Measurements from ENCODE around the gene PYCR2.

Gene PYCR2

GRCh38 chr1:225953315-225953714, 29.3 kb upstream of the PYCR2 start:
- Histone ChIP-seq H3K9ac (ENCODE audit: low read length) (no peak overlapping the region), H3K27ac (ENCODE audit: low read depth, low read length) (no peak overlapping the region), H3K27me3 (ENCODE audit: control insufficient read depth, insufficient read depth, low read length) (no peaks in the 10 kb centered on the region), H3K4me3 (ENCODE audit: low read length) (no peak overlapping the region), H3K36me3 (ENCODE audit: control insufficient read depth, insufficient read depth, low read length) (no peaks in the 10 kb centered on the region), H3K4me1 (ENCODE audit: control insufficient read depth, insufficient read depth, low read length) (no peaks in the 10 kb centered on the region)

- Histone ChIP-seq H3K36me3 (ENCODE audit: control insufficient read depth, insufficient read depth, low read length) (no peaks in the 10 kb centered on the region), H3K27ac (ENCODE audit: low read depth, low read length) (no peak overlapping the region), H3K27me3 (ENCODE audit: control insufficient read depth, insufficient read depth, low read length) (no peaks in the 10 kb centered on the region), H3K9ac (ENCODE audit: low read length) (no peak overlapping the region), H3K4me1 (ENCODE audit: control insufficient read depth, insufficient read depth, low read length) (no peaks in the 10 kb centered on the region), H3K4me3 (ENCODE audit: low read length) (no peak overlapping the region)
These were observed 27.0 kb upstream of the PYCR2 start for GRCh38 chr1:225950905-225951497.

GRCh38 chr1:225949041-225949440, 25.0 kb upstream of the PYCR2 start:
- H3K36me3 ChIP-seq (ENCODE audit: control insufficient read depth, insufficient read depth, low read length), result no peaks in the 10 kb centered on the region
- no peaks in the 10 kb centered on the region for H3K4me1 ChIP-seq (ENCODE audit: control insufficient read depth, insufficient read depth, low read length)
- no peaks in the 10 kb centered on the region for H3K27me3 ChIP-seq (ENCODE audit: control insufficient read depth, insufficient read depth, low read length)
- no peak overlapping the region for H3K9ac ChIP-seq (ENCODE audit: low read length)
- H3K4me3 ChIP-seq (ENCODE audit: low read length), result no peak overlapping the region
- no peak overlapping the region for H3K27ac ChIP-seq (ENCODE audit: low read depth, low read length)

- H3K36me3 ChIP-seq (ENCODE audit: control insufficient read depth, insufficient read depth, low read length), result no peaks in the 10 kb centered on the region
- no peak overlapping the region for H3K9ac ChIP-seq (ENCODE audit: low read length)
- H3K27me3 ChIP-seq (ENCODE audit: control insufficient read depth, insufficient read depth, low read length), result no peaks in the 10 kb centered on the region
- H3K27ac ChIP-seq (ENCODE audit: low read depth, low read length), result no peak overlapping the region
- H3K4me1 ChIP-seq (ENCODE audit: control insufficient read depth, insufficient read depth, low read length), result peaks cover 3% of the 10 kb centered on the region
- H3K4me3 ChIP-seq (ENCODE audit: low read length), result no peak overlapping the region
These were observed 22.8 kb upstream of the PYCR2 start for GRCh38 chr1:225946803-225947202.

GRCh38 chr1:225946082-225946620, 22.1 kb upstream of the PYCR2 start:
- peaks cover 6% of the 10 kb centered on the region for H3K4me1 ChIP-seq (ENCODE audit: control insufficient read depth, insufficient read depth, low read length)
- H3K4me3 ChIP-seq (ENCODE audit: low read length), result no peak overlapping the region
- H3K27me3 ChIP-seq (ENCODE audit: control insufficient read depth, insufficient read depth, low read length), result no peaks in the 10 kb centered on the region
- H3K9ac ChIP-seq (ENCODE audit: low read length), result no peak overlapping the region
- H3K27ac ChIP-seq (ENCODE audit: low read depth, low read length), result no peak overlapping the region
- H3K36me3 ChIP-seq (ENCODE audit: control insufficient read depth, insufficient read depth, low read length), result no peaks in the 10 kb centered on the region

GRCh38 chr1:225945564-225945963, 21.5 kb upstream of the PYCR2 start:
- no peaks in the 10 kb centered on the region for H3K27me3 ChIP-seq (ENCODE audit: control insufficient read depth, insufficient read depth, low read length)
- no peak overlapping the region for H3K4me3 ChIP-seq (ENCODE audit: low read length)
- peaks cover 10% of the 10 kb centered on the region for H3K4me1 ChIP-seq (ENCODE audit: control insufficient read depth, insufficient read depth, low read length)
- no peaks in the 10 kb centered on the region for H3K36me3 ChIP-seq (ENCODE audit: control insufficient read depth, insufficient read depth, low read length)
- no peak overlapping the region for H3K9ac ChIP-seq (ENCODE audit: low read length)
- no peak overlapping the region for H3K27ac ChIP-seq (ENCODE audit: low read depth, low read length)

GRCh38 chr1:225944951-225945350, 20.9 kb upstream of the PYCR2 start:
- H3K27me3 ChIP-seq (ENCODE audit: control insufficient read depth, insufficient read depth, low read length), result no peaks in the 10 kb centered on the region

GRCh38 chr1:225944387-225944786, 20.3 kb upstream of the PYCR2 start:
- Histone ChIP-seq H3K27ac (ENCODE audit: low read depth, low read length) (no peak overlapping the region), H3K36me3 (ENCODE audit: control insufficient read depth, insufficient read depth, low read length) (no peaks in the 10 kb centered on the region), H3K4me3 (ENCODE audit: low read length) (no peak overlapping the region), H3K27me3 (ENCODE audit: control insufficient read depth, insufficient read depth, low read length) (no peaks in the 10 kb centered on the region), H3K9ac (ENCODE audit: low read length) (no peak overlapping the region), H3K4me1 (ENCODE audit: control insufficient read depth, insufficient read depth, low read length) (peaks cover 14% of the 10 kb centered on the region)

More at GRCh38 chr1:225944951-225945350, 20.9 kb upstream of the PYCR2 start:
- Histone ChIP-seq H3K27ac (ENCODE audit: low read depth, low read length) (no peak overlapping the region), H3K4me1 (ENCODE audit: control insufficient read depth, insufficient read depth, low read length) (peaks cover 14% of the 10 kb centered on the region), H3K36me3 (ENCODE audit: control insufficient read depth, insufficient read depth, low read length) (no peaks in the 10 kb centered on the region), H3K9ac (ENCODE audit: low read length) (no peak overlapping the region), H3K4me3 (ENCODE audit: low read length) (no peak overlapping the region)

- H3K27me3 ChIP-seq (ENCODE audit: control insufficient read depth, insufficient read depth, low read length), result no peaks in the 10 kb centered on the region
- H3K27ac ChIP-seq (ENCODE audit: low read depth, low read length), result no peak overlapping the region
- H3K4me3 ChIP-seq (ENCODE audit: low read length), result no peak overlapping the region
- no peaks in the 10 kb centered on the region for H3K36me3 ChIP-seq (ENCODE audit: control insufficient read depth, insufficient read depth, low read length)
- H3K4me1 ChIP-seq (ENCODE audit: control insufficient read depth, insufficient read depth, low read length), result peaks cover 14% of the 10 kb centered on the region
- H3K9ac ChIP-seq (ENCODE audit: low read length), result no peak overlapping the region
These were observed 19.5 kb upstream of the PYCR2 start for GRCh38 chr1:225943582-225943981.

- no peak overlapping the region for H3K27ac ChIP-seq (ENCODE audit: low read depth, low read length)
- H3K4me1 ChIP-seq (ENCODE audit: control insufficient read depth, insufficient read depth, low read length), result peaks cover 14% of the 10 kb centered on the region
- H3K36me3 ChIP-seq (ENCODE audit: control insufficient read depth, insufficient read depth, low read length), result no peaks in the 10 kb centered on the region
- H3K9ac ChIP-seq (ENCODE audit: low read length), result no peak overlapping the region
- H3K27me3 ChIP-seq (ENCODE audit: control insufficient read depth, insufficient read depth, low read length), result no peaks in the 10 kb centered on the region
- no peak overlapping the region for H3K4me3 ChIP-seq (ENCODE audit: low read length)
These were observed 18.5 kb upstream of the PYCR2 start for GRCh38 chr1:225942574-225942973.

GRCh38 chr1:225941942-225942222, 17.8 kb upstream of the PYCR2 start:
- Histone ChIP-seq H3K36me3 (ENCODE audit: control insufficient read depth, insufficient read depth, low read length) (no peaks in the 10 kb centered on the region), H3K9ac (ENCODE audit: low read length) (no peak overlapping the region), H3K27me3 (ENCODE audit: control insufficient read depth, insufficient read depth, low read length) (no peaks in the 10 kb centered on the region), H3K27ac (ENCODE audit: low read depth, low read length) (peak overlapping the region; percentile 49), H3K4me1 (ENCODE audit: control insufficient read depth, insufficient read depth, low read length) (peaks cover 14% of the 10 kb centered on the region), H3K4me3 (ENCODE audit: low read length) (no peak overlapping the region)

GRCh38 chr1:225941187-225941941, 17.3 kb upstream of the PYCR2 start, which contains the start of gene LEFTY2:
LEFTY2 (minus strand) TSS chr1:225941220; CDS start chr1:225941140, 80 bp downstream.
- Histone ChIP-seq H3K4me3 (ENCODE audit: low read length) (no peak within 1 kb of the TSS), H3K4me1 (ENCODE audit: control insufficient read depth, insufficient read depth, low read length) (peaks cover 14% of the 10 kb centered on the region), H3K27me3 (ENCODE audit: control insufficient read depth, insufficient read depth, low read length) (no peaks in the 10 kb centered on the region), H3K27ac (ENCODE audit: low read depth, low read length) (peak within 1 kb of the TSS; percentile 49), H3K9ac (ENCODE audit: low read length) (no peak within 1 kb of the TSS), H3K36me3 (ENCODE audit: control insufficient read depth, insufficient read depth, low read length) (no peaks in the 10 kb centered on the region)

Measured in rectal smooth muscle tissue (tissue), 1 donor.